ENCODE results near the gene NSD2. TPM values are rescaled to one million over a fixed set of nuclear protein-coding genes. Genes with fewer than 3 reads are reported as not detected.

The NSD2 gene
- total RNA-seq, 2 donors from 2014 or later = 80.1 to 176 TPM

DNA sequence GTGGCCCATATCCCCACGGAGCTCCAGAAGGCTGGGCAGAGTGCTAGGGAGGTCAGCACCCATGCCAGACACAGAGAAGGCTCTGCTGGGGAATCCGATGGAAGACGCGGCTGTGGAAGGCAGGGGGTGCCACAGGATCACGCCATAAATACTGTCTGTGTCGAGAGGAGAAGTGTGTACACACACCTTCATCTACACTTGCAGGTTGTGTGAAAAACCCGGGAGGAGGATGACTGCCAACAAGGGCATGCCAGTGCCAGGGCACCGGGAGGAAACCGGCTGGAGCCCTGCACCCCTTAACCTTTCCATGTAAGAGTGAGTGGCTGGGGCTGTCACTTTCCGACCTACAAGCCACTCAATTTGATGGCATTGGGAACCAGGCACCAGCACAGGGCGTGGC, 46.4 kb upstream of the NSD2 start:
- Histone ChIP-seq H3K36me3 (peaks cover 27% of the 10 kb centered on the region), H3K4me3 (no peak overlapping the region), H3K4me1 (no peaks in the 10 kb centered on the region), H3K27ac (no peak overlapping the region), H3K27me3 (no peaks in the 10 kb centered on the region), H3K9me3 (no peaks in the 10 kb centered on the region), H3K9ac (ENCODE audit: low read depth in 2 of 2, low read length in 2 of 2) (no peak overlapping the region)
- no peak for DNase-seq
- TF ChIP-seq CTCF (IDR thresholded peaks at IDR 0.05) = no peak
- intact Hi-C loops (cut with DNase I) = no loop called here

DNA sequence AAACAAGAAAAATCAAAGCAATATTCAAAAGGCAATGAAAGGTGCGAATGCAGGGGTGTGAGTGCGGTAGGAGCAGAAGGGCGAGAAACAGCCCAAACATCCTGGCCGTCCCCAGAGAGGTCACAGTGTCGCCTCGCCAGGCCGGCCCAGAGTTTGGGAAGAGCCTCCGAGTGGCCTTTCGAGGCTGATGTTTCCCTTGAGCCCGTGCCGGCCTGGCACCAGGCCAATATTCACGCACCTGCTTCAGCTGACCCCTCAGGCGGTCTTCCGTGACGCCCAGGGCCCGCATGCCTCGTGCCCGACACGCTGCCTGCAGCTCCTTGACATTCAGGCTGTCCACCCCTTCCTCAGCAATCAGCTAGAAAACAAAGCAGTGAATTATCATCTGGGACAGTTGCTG, 45.9 kb upstream of the NSD2 start:
- intact Hi-C loops (cut with DNase I) = no loop called here
- Histone ChIP-seq H3K4me3 (no peak overlapping the region), H3K4me1 (no peaks in the 10 kb centered on the region), H3K27ac (no peak overlapping the region), H3K27me3 (no peaks in the 10 kb centered on the region), H3K9me3 (no peaks in the 10 kb centered on the region), H3K9ac (ENCODE audit: low read depth in 2 of 2, low read length in 2 of 2) (no peak overlapping the region), H3K36me3 (peaks cover 27% of the 10 kb centered on the region)
- DNase-seq = no peak
- no peak for TF ChIP-seq CTCF (IDR thresholded peaks at IDR 0.05)

DNA sequence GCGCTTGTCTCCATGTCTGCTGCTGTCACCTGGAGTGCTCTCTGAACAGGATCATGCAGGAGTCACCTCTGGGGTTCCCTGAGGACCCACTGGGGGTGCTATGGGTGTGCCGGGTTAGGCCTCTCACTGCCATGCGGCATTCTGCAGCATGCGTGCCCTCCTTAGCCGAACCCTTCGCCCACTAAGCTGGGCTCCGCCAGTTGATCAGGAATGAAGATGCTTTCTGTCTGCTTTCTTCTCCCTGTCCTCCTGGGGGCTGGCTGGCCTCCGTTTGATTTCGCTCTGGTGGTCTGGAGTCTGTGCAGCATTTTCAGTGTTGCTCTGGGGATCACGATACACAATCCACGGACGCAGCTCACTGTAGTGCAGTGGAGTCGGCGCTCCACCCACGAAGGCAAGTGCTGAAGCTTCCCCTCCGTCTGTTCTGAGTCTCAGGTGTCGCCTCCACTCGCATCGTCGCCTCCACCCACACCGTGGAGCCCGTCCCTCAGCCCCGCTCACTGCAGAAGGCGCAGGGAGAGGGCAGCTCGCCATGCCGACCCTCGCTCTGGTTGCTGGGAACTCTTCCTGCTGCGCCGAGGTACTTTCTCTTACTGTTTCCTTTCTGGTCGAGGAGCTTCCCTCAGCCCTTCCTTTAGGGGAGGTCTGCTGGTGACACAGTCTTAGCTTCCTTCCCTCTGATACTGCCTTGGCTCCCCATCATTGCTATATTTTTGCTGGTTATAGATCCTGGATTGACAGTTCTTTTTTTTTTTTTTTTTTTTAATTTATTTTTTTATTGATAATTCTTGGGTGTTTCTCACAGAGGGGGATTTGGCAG, 44.5 kb upstream of the NSD2 start:
- Histone ChIP-seq H3K9ac (ENCODE audit: low read depth in 2 of 2, low read length in 2 of 2) (no peak overlapping the region), H3K4me3 (no peak overlapping the region), H3K4me1 (no peaks in the 10 kb centered on the region), H3K27me3 (no peaks in the 10 kb centered on the region), H3K36me3 (peaks cover 23% of the 10 kb centered on the region), H3K27ac (no peak overlapping the region), H3K9me3 (no peaks in the 10 kb centered on the region)
- no peak for TF ChIP-seq CTCF (IDR thresholded peaks at IDR 0.05)
- intact Hi-C loops (cut with DNase I) = no loop called here
- DNase-seq = no peak

DNA sequence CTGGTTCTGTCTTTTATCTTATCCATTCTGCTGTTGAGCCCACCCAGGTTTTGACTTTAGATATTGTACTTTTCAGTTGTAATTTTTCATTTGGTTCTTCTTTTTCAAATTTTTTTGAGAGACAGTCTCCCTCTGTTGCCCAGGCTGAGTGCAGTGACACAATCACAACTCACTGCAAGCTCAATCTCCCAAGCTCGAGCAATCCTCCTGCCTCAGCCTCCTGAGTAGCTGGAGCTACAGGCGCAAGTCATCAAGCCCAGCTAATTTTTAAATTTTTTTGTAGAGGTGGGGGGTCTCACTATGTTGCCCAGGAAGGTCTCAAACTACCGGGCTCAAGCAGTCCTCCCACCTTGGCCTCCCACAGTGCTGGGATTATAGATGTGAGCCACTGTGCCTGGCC, 41.0 kb upstream of the NSD2 start:
- DNase-seq = no peak
- no peak for TF ChIP-seq CTCF (IDR thresholded peaks at IDR 0.05)
- Histone ChIP-seq H3K4me1 (no peaks in the 10 kb centered on the region), H3K36me3 (peaks cover 7% of the 10 kb centered on the region), H3K9ac (ENCODE audit: low read depth in 2 of 2, low read length in 2 of 2) (no peak overlapping the region), H3K27me3 (no peaks in the 10 kb centered on the region), H3K9me3 (no peaks in the 10 kb centered on the region), H3K4me3 (no peak overlapping the region), H3K27ac (no peak overlapping the region)
- intact Hi-C loops (cut with DNase I) = loop anchor here (10.0 kb wide), 1 partner anchor 365 kb away; no protein-coding TSS in a partner anchor

DNA sequence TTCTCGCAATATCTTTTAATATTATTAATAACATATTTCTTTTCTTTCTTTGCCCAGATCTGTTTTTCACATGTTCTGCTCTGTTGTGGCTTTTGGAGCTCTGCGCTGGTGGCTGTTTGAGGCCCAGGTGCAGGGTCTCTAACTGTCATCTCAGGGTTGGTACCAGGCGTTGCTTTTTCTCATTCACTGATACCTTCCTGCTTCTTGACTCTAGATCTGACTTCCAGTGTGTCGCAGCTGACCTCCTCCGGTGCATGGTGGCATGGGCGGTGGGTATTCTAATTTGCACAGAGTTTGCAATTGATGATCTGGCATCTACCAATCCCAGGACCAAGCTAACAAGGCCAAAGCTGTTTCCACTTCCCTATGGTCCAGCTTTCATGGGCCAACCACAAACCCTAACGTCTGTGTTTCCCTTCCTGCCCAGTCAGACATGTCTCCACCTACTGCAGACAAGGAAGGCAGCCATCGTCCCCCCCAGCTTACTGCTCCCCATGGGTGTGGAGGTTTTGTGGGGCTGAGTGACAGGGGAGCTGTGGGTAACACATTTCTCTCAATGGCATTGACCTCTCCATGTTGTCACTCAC, 40.5 kb upstream of the NSD2 start:
- Histone ChIP-seq H3K9me3 (no peaks in the 10 kb centered on the region), H3K36me3 (peaks cover 7% of the 10 kb centered on the region), H3K27ac (no peak overlapping the region), H3K9ac (ENCODE audit: low read depth in 2 of 2, low read length in 2 of 2) (no peak overlapping the region), H3K4me1 (no peaks in the 10 kb centered on the region), H3K4me3 (no peak overlapping the region), H3K27me3 (no peaks in the 10 kb centered on the region)
- no peak for DNase-seq
- intact Hi-C loops (cut with DNase I) = loop anchor here (10.0 kb wide), 1 partner anchor 364 kb away; no protein-coding TSS in a partner anchor
- TF ChIP-seq CTCF (IDR thresholded peaks at IDR 0.05) = no peak
